NB4 (cell line): Measurements from ENCODE around the gene UCK2.

ENCODE experiments used
- DNase-seq: peaks from one replicate; pipeline ENCODE4 v3.0.0; 2010; ENCODE audit warnings: low read depth
- H3K4me3 ChIP-seq: one replicate; pipeline ENCODE4 v1.5.1; 2011; ENCODE audit warnings: mild to moderate bottlenecking, low read depth, low read length, moderate library complexity
- CTCF ChIP-seq: IDR thresholded peaks from one replicate; pipeline ENCODE4 v1.5.1; 2012; ENCODE audit warnings: low read depth, low read length
- MAX ChIP-seq: IDR thresholded peaks from 2 replicates; pipeline ENCODE4 v1.6.1; 2011; ENCODE audit warnings: low read depth, low read length
- MYC ChIP-seq: IDR thresholded peaks from 2 replicates; pipeline ENCODE4 v1.6.1; 2011; ENCODE audit warnings: low read depth, low read length
- POLR2A ChIP-seq: IDR thresholded peaks from 2 replicates; pipeline ENCODE4 v1.6.1; 2011; ENCODE audit warnings: mild to moderate bottlenecking; ENCODE audit not compliant: insufficient read length; ENCODE audit errors: extremely low read depth

The UCK2 gene

GRCh38 chr1:165960136-165960535 is 132.7 kb downstream of the UCK2 start:
- no peak overlapping the region for H3K4me3 ChIP-seq
- no peak for TF ChIP-seq POLR2A
- no peak for TF ChIP-seq MYC
- TF ChIP-seq MAX = no peak
- no peak for TF ChIP-seq CTCF
- DNase-seq = no peak

DNA sequence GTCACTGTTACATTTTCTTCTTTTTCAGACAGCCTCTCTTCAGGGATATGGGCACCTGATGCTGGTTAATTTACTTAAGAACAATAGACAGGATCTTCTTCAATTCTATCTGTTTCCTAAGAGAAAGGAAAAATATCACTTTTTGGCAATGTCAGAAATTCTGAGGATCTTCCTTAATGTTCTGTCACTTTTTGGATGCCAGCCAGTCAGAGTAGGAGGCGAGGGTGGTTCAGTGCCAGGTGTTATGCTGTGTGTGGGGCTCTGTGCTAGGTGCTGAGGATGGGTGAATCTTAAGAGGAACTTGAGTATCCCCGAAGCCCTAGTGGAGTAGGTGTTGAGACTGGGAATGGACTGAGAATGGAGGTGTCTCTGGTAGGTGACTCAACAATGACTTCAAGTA is 133.5 kb downstream of the UCK2 start:
- DNase-seq = no peak
- TF ChIP-seq MAX = no peak
- TF ChIP-seq CTCF = no peak
- TF ChIP-seq MYC = no peak
- no peak for TF ChIP-seq POLR2A
- no peak overlapping the region for H3K4me3 ChIP-seq
